B cell (primary cell): ENCODE results near the gene RNU6-7.

Experiments used
- EZH2 ChIP-seq: IDR thresholded peaks from 2 replicates; pipeline ENCODE4 v1.6.1; 2012; ENCODE audit warnings: borderline replicate concordance, low read depth, mild to moderate bottlenecking, moderate library complexity, low read length; ENCODE audit not compliant: insufficient read depth, poor library complexity, severe bottlenecking
- TF ChIP-seq, protein P1 (sequence below): fragments of 200-600 bp; IDR thresholded peaks from one replicate; pipeline ENCODE4 v1.8.0; 2022; ENCODE audit warnings: antibody characterized with exemption, mild to moderate bottlenecking

DNA sequence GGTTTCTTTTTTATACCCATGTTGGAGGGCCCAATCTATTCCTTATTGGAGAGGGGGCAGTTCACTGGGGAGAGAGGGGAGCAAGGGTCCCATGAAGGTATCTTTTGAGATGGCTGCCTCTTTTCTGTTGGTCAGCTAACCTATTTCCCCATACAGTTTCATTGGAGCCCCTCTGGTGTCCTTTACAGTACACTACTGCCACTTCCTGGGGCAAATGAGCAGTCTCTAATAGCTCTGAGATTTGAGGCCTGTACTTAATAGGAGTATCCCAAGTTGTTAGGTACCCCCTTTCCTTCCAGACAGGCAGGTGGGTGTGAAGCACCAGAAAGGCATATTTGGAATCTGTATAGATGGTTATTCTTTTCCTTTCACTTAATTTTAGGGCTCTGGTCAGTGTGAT, 42.6 kb downstream of the RNU6-7 start:
- TF ChIP-seq, protein P1, sequence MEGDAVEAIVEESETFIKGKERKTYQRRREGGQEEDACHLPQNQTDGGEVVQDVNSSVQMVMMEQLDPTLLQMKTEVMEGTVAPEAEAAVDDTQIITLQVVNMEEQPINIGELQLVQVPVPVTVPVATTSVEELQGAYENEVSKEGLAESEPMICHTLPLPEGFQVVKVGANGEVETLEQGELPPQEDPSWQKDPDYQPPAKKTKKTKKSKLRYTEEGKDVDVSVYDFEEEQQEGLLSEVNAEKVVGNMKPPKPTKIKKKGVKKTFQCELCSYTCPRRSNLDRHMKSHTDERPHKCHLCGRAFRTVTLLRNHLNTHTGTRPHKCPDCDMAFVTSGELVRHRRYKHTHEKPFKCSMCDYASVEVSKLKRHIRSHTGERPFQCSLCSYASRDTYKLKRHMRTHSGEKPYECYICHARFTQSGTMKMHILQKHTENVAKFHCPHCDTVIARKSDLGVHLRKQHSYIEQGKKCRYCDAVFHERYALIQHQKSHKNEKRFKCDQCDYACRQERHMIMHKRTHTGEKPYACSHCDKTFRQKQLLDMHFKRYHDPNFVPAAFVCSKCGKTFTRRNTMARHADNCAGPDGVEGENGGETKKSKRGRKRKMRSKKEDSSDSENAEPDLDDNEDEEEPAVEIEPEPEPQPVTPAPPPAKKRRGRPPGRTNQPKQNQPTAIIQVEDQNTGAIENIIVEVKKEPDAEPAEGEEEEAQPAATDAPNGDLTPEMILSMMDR, result no peak
- TF ChIP-seq EZH2, result no peak
